HepG2 (cell line): ENCODE results near the gene SQOR. TPM values are rescaled to one million over a fixed set of nuclear protein-coding genes. Genes with fewer than 3 reads are reported as not detected.

ENCODE experiments used
- ASH2L ChIP-seq: fragments of 300-600, 200-600 bp; sonication (generic); IDR thresholded peaks from 2 replicates; pipeline ENCODE4 v1.7.0; 2017; ENCODE audit warnings: low read depth, mild to moderate bottlenecking, moderate library complexity, mixed read lengths, low read length; ENCODE audit not compliant: insufficient read length
- ATF5 ChIP-seq: sonication (generic); formaldehyde crosslinking; IDR thresholded peaks from 2 replicates; pipeline ENCODE4 v1.4.0; 2020; ENCODE audit warnings: mild to moderate bottlenecking, low read depth, missing genetic modification reagents
- CC2D1A ChIP-seq: sonication (generic); formaldehyde crosslinking; IDR thresholded peaks from 2 replicates; pipeline ENCODE4 v1.8.1; 2023; ENCODE audit warnings: mild to moderate bottlenecking, missing genetic modification reagents
- CHD2 ChIP-seq: IDR thresholded peaks from 2 replicates; pipeline ENCODE4 v1.6.1; 2011; ENCODE audit warnings: low read depth, low read length, improper control_type of control experiment
- CSRNP2 ChIP-seq: sonication (generic); formaldehyde crosslinking; conservative IDR thresholded peaks from 2 replicates; pipeline ENCODE4 v1.8.0; 2022; ENCODE audit warnings: low read depth, missing genetic modification reagents
- CTCF ChIP-seq: sonication (generic); formaldehyde crosslinking; IDR thresholded peaks from 2 replicates; pipeline ENCODE4 v1.5.0; 2020; ENCODE audit warnings: mild to moderate bottlenecking, missing genetic modification reagents, moderate library complexity
- FOXK1 ChIP-seq: sonication (generic); formaldehyde crosslinking; IDR thresholded peaks from 2 replicates; pipeline ENCODE4 v1.4.0; 2020; ENCODE audit warnings: low read depth, missing genetic modification reagents, borderline replicate concordance
- MAFK ChIP-seq, 2 experiments: IDR thresholded peaks in 1 of 2; conservative IDR thresholded peaks in 1 of 2; 2 replicates each; pipeline ENCODE4 v1.6.1; 2011; ENCODE audit warnings: improper control_type of control experiment in 2 of 2, low read length in 2 of 2
- MAZ ChIP-seq, 2 experiments: sonication (generic) in 1 of 2; formaldehyde crosslinking in 1 of 2; IDR thresholded peaks; 2 replicates each; pipeline versions ENCODE4 v1.5.0 to v1.6.1; 2012 to 2020; ENCODE audit warnings: low read depth in 2 of 2, mild to moderate bottlenecking in 2 of 2, borderline replicate concordance in 1 of 2, improper control_type of control experiment in 1 of 2, low read length in 1 of 2, missing genetic modification reagents in 1 of 2, moderate library complexity in 1 of 2
- NR2F2 ChIP-seq: IDR thresholded peaks from 2 replicates; pipeline ENCODE4 v1.6.1; 2012; ENCODE audit warnings: low read depth, inconsistent platforms, borderline replicate concordance
- RXRB ChIP-seq: IDR thresholded peaks from 2 replicates; pipeline ENCODE4 v1.6.1; 2016; ENCODE audit warnings: borderline replicate concordance, missing genetic modification reagents, missing compliant biosample characterization
- TSC22D2 ChIP-seq: sonication (generic); formaldehyde crosslinking; IDR thresholded peaks from 2 replicates; pipeline ENCODE4 v1.5.1; 2020; ENCODE audit warnings: missing genetic modification reagents, mild to moderate bottlenecking, borderline replicate concordance
- ZBTB49 ChIP-seq: sonication (generic); formaldehyde crosslinking; IDR thresholded peaks from 2 replicates; pipeline ENCODE4 v1.4.0; 2020; ENCODE audit warnings: missing genetic modification reagents, borderline replicate concordance
- ZFP90 ChIP-seq: sonication (generic); formaldehyde crosslinking; IDR thresholded peaks from 2 replicates; pipeline ENCODE4 v1.8.0; 2022; ENCODE audit warnings: missing genetic modification reagents, mild to moderate bottlenecking, inconsistent platforms, borderline replicate concordance
- ZNF160 ChIP-seq: sonication (generic); formaldehyde crosslinking; IDR thresholded peaks from 2 replicates; pipeline ENCODE4 v1.8.0; 2022; ENCODE audit warnings: mild to moderate bottlenecking, inconsistent platforms, missing genetic modification reagents
- ZNF331 ChIP-seq: sonication (generic); formaldehyde crosslinking; IDR thresholded peaks from 2 replicates; pipeline ENCODE4 v1.4.0; 2020; ENCODE audit warnings: missing genetic modification reagents
- ZNF430 ChIP-seq: sonication (generic); formaldehyde crosslinking; IDR thresholded peaks from 2 replicates; pipeline ENCODE4 v1.9.0; 2021; ENCODE audit warnings: mild to moderate bottlenecking, missing genetic modification reagents
- ZNF44 ChIP-seq: sonication (generic); formaldehyde crosslinking; IDR thresholded peaks from 2 replicates; pipeline ENCODE4 v1.5.1; 2020; ENCODE audit warnings: mild to moderate bottlenecking, missing genetic modification reagents
- ZNF639 ChIP-seq: conservative IDR thresholded peaks from 2 replicates; pipeline ENCODE4 v1.6.1; 2018; ENCODE audit warnings: missing genetic modification reagents
- ZNF782 ChIP-seq: sonication (generic); formaldehyde crosslinking; IDR thresholded peaks from 2 replicates; pipeline ENCODE4 v1.4.0; 2020; ENCODE audit warnings: missing genetic modification reagents, mild to moderate bottlenecking, borderline replicate concordance
- polyA plus RNA-seq, 8 experiments: library from polyadenylated mRNA; depleted of rRNA in 3 of 8; stranded (reverse) in 7 of 8; unstranded in 1 of 8; fragments of >200 nt; fragmentation: Illumina TruSeq in 4 of 8; extraction: Trizol in 4 of 8; gene quantifications; 2 replicates each; pipeline versions ENCODE4 v1.2.1 to v1.2.3, GENCODE V29; 2011 to 2016; ENCODE audit warnings: low read depth in 4 of 8, missing spikeins in 1 of 8, mixed read lengths in 1 of 8; ENCODE audit not compliant: insufficient read depth in 1 of 8
- total RNA-seq, 5 experiments: library from RNA; depleted of rRNA; stranded (reverse); fragments of >200 nt; fragmentation: Illumina TruSeq; extraction: Trizol; gene quantifications; 2 replicates each; pipeline ENCODE4 v1.2.3, GENCODE V29; 2016; ENCODE audit warnings: low read depth in 1 of 5

Gene SQOR
- total and polyA plus RNA-seq, 2 of the 13 experiments (the other 11 are each of a cell fraction or from before 2014, with no cell fraction given) = 19.3 to 19.4 TPM

- TF ChIP-seq ZNF160 (CRISPR knock-in tag) = peak; percentile 92; the same call in 1 of the 2 replicates
- TF ChIP-seq CTCF (CRISPR knock-in tag) = no peak
- TF ChIP-seq ZNF782 (CRISPR knock-in tag) = peak; percentile 93; the same call in 1 of the 2 replicates
- TF ChIP-seq ATF5 (CRISPR knock-in tag) = no peak
- peak; percentile 66; the same call in 1 of the 2 replicates for TF ChIP-seq FOXK1
- TF ChIP-seq ZNF639 = peak; percentile 92; the same call in 1 of the 2 replicates
- peak; percentile 79; the same call in 1 of the 2 replicates for TF ChIP-seq ZNF430 (CRISPR knock-in tag)
- peak; percentile 53 for TF ChIP-seq RXRB (CRISPR knock-in tag)
- TF ChIP-seq ZNF331 (CRISPR knock-in tag) = peak; percentile 78
- TF ChIP-seq CC2D1A = no peak
- peak in 1 of 2 experiments; percentile 13; a peak in 1 of 4 replicates for TF ChIP-seq MAFK (conservative IDR thresholded peaks at IDR 0.05 in 1 of 2, IDR thresholded peaks at IDR 0.05 in 1 of 2; ENCODE audit: low read length in 2 of 2)
- peak; percentile 58; the same call in 1 of the 2 replicates for TF ChIP-seq MAZ (IDR thresholded peaks at IDR 0.05; ENCODE audit: borderline replicate concordance, low read depth, low read length)
- TF ChIP-seq MAZ (CRISPR knock-in tag; IDR thresholded peaks at IDR 0.05; ENCODE audit: low read depth) = peak; percentile 79
- no peak for TF ChIP-seq ZBTB49 (CRISPR knock-in tag)
- TF ChIP-seq CHD2 = peak; percentile 54; the same call in 1 of the 2 replicates
- TF ChIP-seq TSC22D2 (CRISPR knock-in tag) = no peak
- TF ChIP-seq CSRNP2 = no peak
- TF ChIP-seq ASH2L = peak; percentile 99
- no peak for TF ChIP-seq NR2F2
- no peak for TF ChIP-seq ZNF44 (CRISPR knock-in tag)
- peak; percentile 88; the same call in 1 of the 2 replicates for TF ChIP-seq ZFP90 (CRISPR knock-in tag)
Measured at GRCh38 chr15:45587095-45587862, 47.5 kb upstream of the SQOR start, which contains the start of gene BLOC1S6 (continued).
